ENCODE measurements around the gene ALK.

DNA sequence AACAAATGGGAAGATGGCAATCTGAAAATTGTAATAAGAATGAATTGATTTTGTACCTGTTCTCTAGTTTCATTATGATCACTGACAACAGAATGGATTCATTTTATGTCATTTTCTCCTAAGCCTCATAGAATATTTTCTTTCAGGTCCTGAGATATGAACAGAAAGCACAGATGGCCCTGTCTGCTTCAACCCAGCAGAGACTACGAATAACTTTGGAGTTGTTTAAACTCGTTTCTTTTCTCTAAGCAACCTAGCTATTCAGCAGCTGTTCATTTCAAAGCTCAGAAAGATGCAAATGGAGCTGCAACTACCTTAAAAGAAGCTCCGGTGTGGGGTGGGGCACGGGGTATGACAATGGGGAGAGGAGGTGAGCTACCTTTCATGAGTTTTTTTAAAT is 124.9 kb downstream of the ALK start:
- TF ChIP-seq, protein P1, sequence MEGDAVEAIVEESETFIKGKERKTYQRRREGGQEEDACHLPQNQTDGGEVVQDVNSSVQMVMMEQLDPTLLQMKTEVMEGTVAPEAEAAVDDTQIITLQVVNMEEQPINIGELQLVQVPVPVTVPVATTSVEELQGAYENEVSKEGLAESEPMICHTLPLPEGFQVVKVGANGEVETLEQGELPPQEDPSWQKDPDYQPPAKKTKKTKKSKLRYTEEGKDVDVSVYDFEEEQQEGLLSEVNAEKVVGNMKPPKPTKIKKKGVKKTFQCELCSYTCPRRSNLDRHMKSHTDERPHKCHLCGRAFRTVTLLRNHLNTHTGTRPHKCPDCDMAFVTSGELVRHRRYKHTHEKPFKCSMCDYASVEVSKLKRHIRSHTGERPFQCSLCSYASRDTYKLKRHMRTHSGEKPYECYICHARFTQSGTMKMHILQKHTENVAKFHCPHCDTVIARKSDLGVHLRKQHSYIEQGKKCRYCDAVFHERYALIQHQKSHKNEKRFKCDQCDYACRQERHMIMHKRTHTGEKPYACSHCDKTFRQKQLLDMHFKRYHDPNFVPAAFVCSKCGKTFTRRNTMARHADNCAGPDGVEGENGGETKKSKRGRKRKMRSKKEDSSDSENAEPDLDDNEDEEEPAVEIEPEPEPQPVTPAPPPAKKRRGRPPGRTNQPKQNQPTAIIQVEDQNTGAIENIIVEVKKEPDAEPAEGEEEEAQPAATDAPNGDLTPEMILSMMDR (IDR thresholded peaks at IDR 0.05): no peak
- no peak for TF ChIP-seq POLR2A (IDR thresholded peaks at IDR 0.05)
